ENCODE measurements around the gene MMP24OS. TPM values are rescaled to one million over a fixed set of nuclear protein-coding genes. Genes with fewer than 3 reads are reported as not detected.

Gene MMP24OS
- total RNA-seq, 2 donors from 2014 or later: 35.4 to 65.8 TPM

- intact Hi-C loops (cut with DNase I): no loop called here
- H3K36me3 ChIP-seq: no peaks in the 10 kb centered on the region
- no peaks in the 10 kb centered on the region for H3K27me3 ChIP-seq (replicated peaks; ENCODE audit: insufficient read depth)
- TF ChIP-seq POLR2AphosphoS5 (IDR thresholded peaks at IDR 0.05) (no peak), POLR2A (IDR thresholded peaks at IDR 0.05) (no peak), CTCF (IDR thresholded peaks at IDR 0.05) (no peak)
- H3K4me1 ChIP-seq (replicated peaks): no peaks in the 10 kb centered on the region
- WGBS: 93% methylated on average over 4 of the region's 4 CpGs
- no peaks in the 10 kb centered on the region for H3K9me3 ChIP-seq
- no peak overlapping the region for H3K27ac ChIP-seq
- H3K4me3 ChIP-seq: no peak overlapping the region
- DNase-seq (ENCODE audit: low spot score): no peak
Observed at GRCh38 chr20:35299780-35300179, 21.9 kb upstream of the MMP24OS start.

GRCh38 chr20:35298264-35298663, 20.3 kb upstream of the MMP24OS start:
- Histone ChIP-seq H3K9me3 (no peaks in the 10 kb centered on the region), H3K27me3 (replicated peaks; ENCODE audit: insufficient read depth) (no peaks in the 10 kb centered on the region), H3K4me3 (no peak overlapping the region), H3K4me1 (replicated peaks) (no peaks in the 10 kb centered on the region), H3K27ac (no peak overlapping the region), H3K36me3 (no peaks in the 10 kb centered on the region)
- intact Hi-C loops (cut with DNase I): no loop called here
- 62% methylated on average over 5 of the region's 5 CpGs for WGBS
- no peak for DNase-seq (ENCODE audit: low spot score)
- TF ChIP-seq POLR2A (IDR thresholded peaks at IDR 0.05) (no peak), POLR2AphosphoS5 (IDR thresholded peaks at IDR 0.05) (no peak), CTCF (IDR thresholded peaks at IDR 0.05) (no peak)

- intact Hi-C loops (cut with DNase I): no loop called here
- H3K4me3 ChIP-seq: no peak overlapping the region
- no peak for DNase-seq (ENCODE audit: low spot score)
- H3K36me3 ChIP-seq: no peaks in the 10 kb centered on the region
- H3K9me3 ChIP-seq: no peaks in the 10 kb centered on the region
- 88% methylated on average over 14 of the region's 14 CpGs for WGBS
- no peaks in the 10 kb centered on the region for H3K4me1 ChIP-seq (replicated peaks)
- no peak overlapping the region for H3K27ac ChIP-seq
- no peaks in the 10 kb centered on the region for H3K27me3 ChIP-seq (replicated peaks; ENCODE audit: insufficient read depth)
- TF ChIP-seq CTCF (IDR thresholded peaks at IDR 0.05) (no peak), POLR2A (IDR thresholded peaks at IDR 0.05) (no peak), POLR2AphosphoS5 (IDR thresholded peaks at IDR 0.05) (no peak)
Observed at GRCh38 chr20:35297740-35298139, 19.8 kb upstream of the MMP24OS start.

GRCh38 chr20:35297155-35297554, 19.2 kb upstream of the MMP24OS start:
- no peak for DNase-seq (ENCODE audit: low spot score)
- WGBS: 67% methylated on average over 8 of the region's 8 CpGs
- H3K27ac ChIP-seq: no peak overlapping the region
- H3K36me3 ChIP-seq: no peaks in the 10 kb centered on the region
- no peaks in the 10 kb centered on the region for H3K9me3 ChIP-seq
- no peaks in the 10 kb centered on the region for H3K27me3 ChIP-seq (replicated peaks; ENCODE audit: insufficient read depth)
- H3K4me1 ChIP-seq (replicated peaks): no peaks in the 10 kb centered on the region
- TF ChIP-seq POLR2AphosphoS5 (IDR thresholded peaks at IDR 0.05) (no peak), POLR2A (IDR thresholded peaks at IDR 0.05) (no peak), CTCF (IDR thresholded peaks at IDR 0.05) (no peak)
- intact Hi-C loops (cut with DNase I): no loop called here
- H3K4me3 ChIP-seq: no peak overlapping the region

- no peak for DNase-seq (ENCODE audit: low spot score)
- Histone ChIP-seq H3K27ac (no peak overlapping the region), H3K36me3 (no peaks in the 10 kb centered on the region), H3K4me1 (replicated peaks) (no peaks in the 10 kb centered on the region), H3K9me3 (no peaks in the 10 kb centered on the region), H3K27me3 (replicated peaks; ENCODE audit: insufficient read depth) (no peaks in the 10 kb centered on the region), H3K4me3 (no peak overlapping the region)
- intact Hi-C loops (cut with DNase I): no loop called here
- WGBS: 62% methylated on average over 9 of the region's 9 CpGs
- TF ChIP-seq CTCF (IDR thresholded peaks at IDR 0.05) (no peak), POLR2A (IDR thresholded peaks at IDR 0.05) (no peak), POLR2AphosphoS5 (IDR thresholded peaks at IDR 0.05) (no peak)
Observed at GRCh38 chr20:35296101-35296554, 18.2 kb upstream of the MMP24OS start.
